Naive B cell (primary cell): ENCODE results near the gene PSMD4. TPM values are rescaled to one million over a fixed set of nuclear protein-coding genes. Genes with fewer than 3 reads are reported as not detected.
A peak's percentile ranks its signal among the peaks of the same experiment; 100 is the strongest.
"Not testable (repeated sequence)": the region's sequence is repeated elsewhere in the genome, so short reads cannot be mapped to it uniquely, and the experiment has no call there.

Source experiments
- ATAC-seq, 2 donors: fragments of 150-1000 bp; cut with Tn5 transposase; 2 replicates each; pipeline ENCODE4 v1.10.0; 2021; ENCODE audit warnings: low read depth in 2 of 2, mild to moderate bottlenecking in 2 of 2, moderate library complexity in 2 of 2
- DNase-seq: peaks from one replicate; pipeline ENCODE4 v3.0.0; 2022
- H3K27ac Mint-ChIP-seq, 6 donors: one replicate each; pipeline ENCODE4 v1.8.0; 2020 to 2022; ENCODE audit warnings: mild to moderate bottlenecking in 6 of 6, mixed read lengths in 6 of 6, moderate library complexity in 5 of 6, inconsistent platforms in 2 of 6
- H3K27me3 Mint-ChIP-seq, 3 donors: one replicate each; pipeline ENCODE4 v1.8.0; 2021 to 2022; ENCODE audit warnings: mixed read lengths in 3 of 3, mild to moderate bottlenecking in 1 of 3
- H3K36me3 Mint-ChIP-seq, 2 donors: one replicate each; pipeline ENCODE4 v1.8.0; 2020 to 2022; ENCODE audit warnings: mixed read lengths in 2 of 2, inconsistent platforms in 1 of 2, mild to moderate bottlenecking in 1 of 2
- H3K4me1 Mint-ChIP-seq, 3 donors: one replicate each; pipeline ENCODE4 v1.8.0; 2020 to 2022; ENCODE audit warnings: mixed read lengths in 3 of 3, inconsistent platforms in 1 of 3, mild to moderate bottlenecking in 1 of 3, moderate library complexity in 1 of 3
- H3K4me3 Mint-ChIP-seq, 8 donors: one replicate each; pipeline ENCODE4 v1.8.0; 2020 to 2022; ENCODE audit warnings: mild to moderate bottlenecking in 8 of 8, mixed read lengths in 8 of 8, moderate library complexity in 8 of 8, inconsistent platforms in 2 of 8
- H3K9me3 Mint-ChIP-seq, 7 donors: one replicate each; pipeline ENCODE4 v1.8.0; 2020 to 2022; ENCODE audit warnings: mixed read lengths in 7 of 7, mild to moderate bottlenecking in 5 of 7, inconsistent platforms in 2 of 7, moderate library complexity in 1 of 7
- polyA plus RNA-seq, 6 donors: library from polyadenylated mRNA; unstranded; fragments of 300-500 nt; fragmentation: Illumina TruSeq; gene quantifications; one replicate each; pipeline ENCODE4 v1.2.3, GENCODE V29; 2021; ENCODE audit warnings: low read depth in 6 of 6

Gene PSMD4
- 100 to 1,000 TPM; 253 to 417 (median 291) TPM for polyA plus RNA-seq

DNA sequence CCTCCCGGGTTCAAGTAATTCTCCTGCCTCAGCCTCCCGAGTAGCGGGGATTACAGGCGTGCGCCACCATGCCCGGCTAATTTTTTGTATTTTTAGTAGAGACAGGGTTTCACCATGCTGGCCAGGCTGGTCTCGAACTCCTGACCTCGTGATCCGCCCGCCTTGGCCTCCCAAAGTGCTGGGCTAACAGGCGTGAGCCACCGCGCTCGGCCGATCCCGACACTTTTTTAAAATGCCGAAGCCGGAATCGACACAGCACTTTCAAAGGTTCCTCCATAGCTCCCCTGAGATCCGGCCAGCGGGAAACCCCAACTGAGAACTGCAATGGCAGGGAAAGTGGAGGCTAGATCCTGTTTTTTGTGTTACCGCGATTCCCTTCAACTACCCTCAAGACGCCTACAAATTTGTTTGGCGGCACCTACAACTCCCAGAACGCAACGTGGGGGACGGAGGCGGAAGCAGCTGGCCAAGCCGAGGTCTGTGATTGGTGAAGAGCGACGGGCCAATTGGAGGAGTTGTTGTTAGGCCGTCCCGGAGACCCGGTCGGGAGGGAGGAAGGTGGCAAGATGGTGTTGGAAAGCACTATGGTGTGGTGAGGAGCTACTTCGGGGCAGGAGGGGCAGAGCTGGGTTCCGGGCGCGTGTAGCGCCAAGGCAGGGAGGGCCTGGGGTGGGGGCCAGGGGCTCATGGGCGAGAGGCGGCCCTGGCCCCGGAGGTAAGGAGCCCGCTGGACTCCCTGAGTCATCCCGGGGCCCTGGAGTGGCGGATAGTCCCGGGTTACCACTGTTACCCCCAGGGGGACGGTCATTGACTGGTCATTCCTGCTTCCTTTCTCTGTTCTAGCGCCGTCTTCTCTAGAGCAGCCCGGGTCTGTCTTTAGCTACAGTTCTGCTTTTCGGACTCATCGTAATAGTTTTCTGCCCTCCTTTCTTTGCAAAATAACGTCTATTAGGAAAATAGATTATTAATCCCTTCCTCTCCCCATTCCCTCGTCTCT lies at the start of gene PSMD4:
Gene PSMD4 (plus strand): TSS at position 518 of the 997 bp plus-strand sequence. CDS start 49 bp downstream, at position 567.
- Mint-ChIP-seq H3K9me3 (no peaks in the 10 kb centered on the region), H3K27me3 (no peaks in the 10 kb centered on the region), H3K27ac (peak within 1 kb of the TSS; percentile 88 to 98 (median 98)), H3K36me3 (no peaks in the 10 kb centered on the region), H3K4me1 (peaks cover 24 to 44% (median 39%) of the 10 kb centered on the region in 3 donors), H3K4me3 (peak within 1 kb of the TSS; percentile 87 to 99 (median 96))
- DNase-seq, result peak; percentile 91
- ATAC-seq, result peak; percentile 95

DNA sequence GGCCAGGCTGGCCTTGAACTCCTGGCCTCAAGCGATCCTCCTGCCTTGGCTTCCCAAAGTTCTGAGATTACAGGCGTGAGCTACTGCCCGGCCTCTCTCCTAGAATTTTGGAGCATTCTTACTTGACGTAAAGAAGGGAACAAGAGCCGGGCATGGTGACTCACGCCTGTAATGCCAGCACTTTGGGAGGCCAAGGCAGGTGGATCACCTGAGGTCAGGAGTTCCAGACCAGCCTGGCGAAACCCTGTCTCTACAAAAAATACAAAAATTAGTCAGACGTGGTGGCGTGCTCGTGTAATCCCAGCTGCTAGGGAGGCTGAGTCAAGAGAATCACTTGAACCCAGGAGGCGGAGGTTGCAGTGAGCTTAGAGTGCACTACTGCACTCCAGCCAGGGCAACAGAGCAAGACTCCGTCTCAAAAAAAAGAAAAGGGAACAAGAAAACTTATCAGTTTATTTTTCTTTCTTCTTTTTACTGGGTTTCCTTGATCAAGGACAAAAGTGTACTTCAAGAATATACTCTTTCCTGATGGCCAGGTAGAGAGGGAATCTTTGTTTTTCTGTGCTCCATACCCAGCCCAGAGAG lies 49.1 kb upstream of the PSMD4 start:
- H3K4me3 Mint-ChIP-seq, H3K36me3 Mint-ChIP-seq, DNase-seq, ATAC-seq, H3K27me3 Mint-ChIP-seq, H3K9me3 Mint-ChIP-seq: not testable (repeated sequence)
- Mint-ChIP-seq H3K27ac (peak overlapping the region in 2 of 6 donors; percentile 21 to 28), H3K4me1 (peaks cover 8 to 34% (median 34%) of the 10 kb centered on the region in 3 donors)

DNA sequence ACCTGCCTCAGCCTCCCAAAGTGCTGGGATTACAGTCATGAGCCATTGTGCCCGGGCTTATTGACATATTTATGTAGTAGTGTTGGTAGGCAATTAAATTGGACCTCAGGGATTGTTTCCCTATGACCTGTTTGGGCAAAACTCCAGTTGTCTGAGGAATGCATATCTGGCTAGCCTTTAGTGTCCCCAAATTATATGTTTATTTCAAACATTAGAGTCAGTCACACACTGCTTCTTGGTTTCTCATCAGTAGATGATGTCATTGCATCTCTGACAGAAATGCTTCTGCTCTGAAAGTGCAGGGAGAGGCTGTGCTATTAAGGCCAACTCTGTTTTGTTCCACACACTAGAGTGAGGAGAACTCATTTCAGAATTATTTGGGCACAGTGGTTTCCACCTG lies 43.7 kb upstream of the PSMD4 start:
- DNase-seq (no peak), ATAC-seq (no peak)
- H3K4me3 Mint-ChIP-seq, result no peak overlapping the region
- no peaks in the 10 kb centered on the region for H3K36me3 Mint-ChIP-seq
- H3K27ac Mint-ChIP-seq, result no peak overlapping the region
- H3K9me3 Mint-ChIP-seq, result no peaks in the 10 kb centered on the region
- peaks cover 12 to 25% (median 17%) of the 10 kb centered on the region in 3 donors for H3K4me1 Mint-ChIP-seq
- H3K27me3 Mint-ChIP-seq, result no peaks in the 10 kb centered on the region

DNA sequence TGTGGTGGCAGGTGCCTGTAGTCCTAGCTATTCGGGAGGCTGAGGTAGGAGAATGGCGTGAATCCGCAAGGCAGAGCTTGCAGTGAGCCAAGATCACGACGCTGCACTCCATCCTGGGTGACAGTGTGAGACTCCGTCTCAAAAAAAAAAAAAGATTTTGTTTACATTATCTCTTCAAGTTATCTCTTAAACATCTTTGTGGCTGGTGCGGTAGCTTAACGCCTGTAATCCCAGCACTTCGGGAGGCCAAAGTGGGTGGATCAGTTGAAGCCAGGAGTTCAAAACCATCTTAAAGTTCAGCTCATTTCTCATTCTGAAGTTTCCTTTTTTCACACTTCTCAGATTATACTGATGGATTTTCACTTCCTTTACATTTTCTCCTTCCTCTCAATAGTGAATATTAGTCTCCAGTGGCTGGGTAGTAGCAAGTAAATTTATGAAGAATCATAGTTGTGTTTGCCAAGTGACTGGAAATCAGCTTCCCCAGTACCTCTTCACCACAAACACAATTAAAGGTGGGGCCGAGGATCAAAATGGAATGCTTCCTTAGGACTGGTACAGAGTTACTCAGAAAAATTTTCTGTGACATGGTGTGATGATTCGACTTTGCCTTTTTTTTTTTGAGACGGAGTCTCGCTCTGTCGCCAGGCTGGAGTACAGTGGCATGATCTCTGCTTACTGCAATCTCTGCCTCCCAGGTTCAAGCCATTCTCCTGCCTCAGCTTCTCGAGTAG lies 42.4 kb upstream of the PSMD4 start:
- Mint-ChIP-seq H3K4me1 (peaks cover 13 to 21% (median 20%) of the 10 kb centered on the region in 3 donors), H3K36me3 (no peaks in the 10 kb centered on the region), H3K27ac (peak overlapping the region in 4 of 6 donors; percentile 35 to 69 (median 56)), H3K4me3 (peak overlapping the region in 1 of 8 donors; percentile 66), H3K27me3 (no peaks in the 10 kb centered on the region), H3K9me3 (no peaks in the 10 kb centered on the region)
- ATAC-seq (no peak), DNase-seq (no peak)

DNA sequence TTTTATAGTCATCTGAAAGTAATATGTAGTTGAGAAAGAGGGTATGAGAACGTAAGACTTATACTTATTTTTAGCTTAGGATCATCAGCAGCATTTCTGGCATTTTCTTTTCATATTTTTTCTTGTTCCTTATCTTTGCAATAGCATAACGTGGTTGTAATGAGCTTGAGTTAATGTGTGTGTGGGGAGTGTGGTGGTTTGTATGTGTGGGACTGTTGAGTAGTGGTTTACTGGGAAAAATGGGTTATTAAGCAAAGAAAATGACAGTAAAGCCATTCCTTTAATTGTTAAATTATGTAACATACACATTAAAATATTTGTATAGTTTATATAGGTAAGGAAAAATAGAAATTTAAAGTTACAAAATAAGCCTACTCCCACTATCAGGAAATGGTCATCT lies 41.0 kb upstream of the PSMD4 start:
- H3K27me3 Mint-ChIP-seq, result no peaks in the 10 kb centered on the region
- DNase-seq, result no peak
- H3K4me1 Mint-ChIP-seq, result peaks cover 13 to 20% (median 18%) of the 10 kb centered on the region in 3 donors
- peak overlapping the region in 1 of 8 donors; percentile 13 for H3K4me3 Mint-ChIP-seq
- H3K27ac Mint-ChIP-seq, result peak overlapping the region in 4 of 6 donors; percentile 10 to 84 (median 46)
- H3K9me3 Mint-ChIP-seq, result no peaks in the 10 kb centered on the region
- H3K36me3 Mint-ChIP-seq, result no peaks in the 10 kb centered on the region
- no peak for ATAC-seq

DNA sequence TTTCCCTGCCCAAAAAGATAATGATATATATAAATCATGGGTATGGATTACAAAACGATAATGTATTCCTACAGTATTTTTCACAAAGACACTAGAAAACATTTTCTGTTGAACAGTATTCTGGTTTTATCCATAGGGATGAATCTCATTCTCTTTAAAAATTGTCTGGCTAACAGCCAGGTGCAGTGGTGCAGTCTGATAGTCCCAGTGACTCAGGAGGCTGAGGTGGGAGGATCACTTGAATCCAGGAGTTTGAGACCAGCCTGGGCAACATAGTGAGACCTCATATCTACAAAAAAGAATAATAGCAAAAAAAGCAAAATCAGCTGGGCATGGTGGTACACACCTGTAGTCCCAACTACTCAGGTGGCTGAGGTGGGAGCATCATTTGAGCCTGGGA lies 32.9 kb upstream of the PSMD4 start:
- no peak overlapping the region for H3K4me3 Mint-ChIP-seq
- H3K36me3 Mint-ChIP-seq, result peaks cover 0 to 6% of the 10 kb centered on the region in 2 donors
- DNase-seq, result no peak
- no peaks in the 10 kb centered on the region for H3K9me3 Mint-ChIP-seq
- H3K27ac Mint-ChIP-seq, result peak overlapping the region in 1 of 6 donors; percentile 95
- peaks cover 2 to 11% (median 2%) of the 10 kb centered on the region in 3 donors for H3K4me1 Mint-ChIP-seq
- no peak for ATAC-seq
- no peaks in the 10 kb centered on the region for H3K27me3 Mint-ChIP-seq

DNA sequence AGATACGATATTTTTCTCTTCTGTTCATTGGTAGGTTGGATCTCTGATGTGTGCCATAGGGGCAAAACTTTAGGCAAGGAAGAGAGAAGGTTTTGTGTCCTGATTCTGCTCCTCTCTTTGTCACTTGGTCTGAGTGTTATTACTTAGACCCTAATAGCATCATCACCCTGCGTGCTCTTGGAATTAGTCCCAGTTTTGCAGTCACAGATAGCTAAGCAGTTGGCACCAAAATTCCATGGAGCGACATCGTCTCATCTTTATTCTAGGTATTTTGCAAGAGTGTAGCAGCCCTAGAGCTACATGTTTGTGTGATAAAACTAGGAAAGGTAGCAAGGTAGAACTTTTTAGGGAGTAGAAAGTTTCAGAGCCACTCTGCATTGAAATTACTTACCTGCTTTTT lies 32.4 kb upstream of the PSMD4 start:
- H3K27me3 Mint-ChIP-seq, result no peaks in the 10 kb centered on the region
- no peak overlapping the region for H3K4me3 Mint-ChIP-seq
- H3K27ac Mint-ChIP-seq, result peak overlapping the region in 1 of 6 donors; percentile 54
- no peak for DNase-seq
- peaks cover 0 to 10% (median 2%) of the 10 kb centered on the region in 3 donors for H3K4me1 Mint-ChIP-seq
- peaks cover 0 to 6% of the 10 kb centered on the region in 2 donors for H3K36me3 Mint-ChIP-seq
- no peak for ATAC-seq
- H3K9me3 Mint-ChIP-seq, result no peaks in the 10 kb centered on the region

DNA sequence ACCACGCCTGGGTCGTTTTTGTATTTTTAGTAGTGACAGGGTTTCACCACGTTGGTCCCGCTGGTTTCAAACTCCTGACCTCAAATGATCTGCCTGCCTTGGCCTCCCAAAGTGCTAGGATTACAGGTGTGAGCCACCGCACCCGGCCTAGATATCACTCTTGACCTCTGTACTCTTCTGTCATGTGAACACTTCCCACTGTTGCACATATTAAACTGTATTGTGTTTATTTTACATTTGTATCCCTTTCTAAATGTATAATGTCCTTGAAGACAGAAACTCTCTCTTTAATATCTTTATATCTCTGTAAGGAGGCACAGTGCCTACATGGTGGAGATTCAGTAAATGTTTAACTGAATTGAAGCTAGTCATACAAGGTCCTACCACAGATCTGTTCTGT lies 19.3 kb upstream of the PSMD4 start:
- no peak overlapping the region for H3K4me3 Mint-ChIP-seq
- no peaks in the 10 kb centered on the region for H3K9me3 Mint-ChIP-seq
- peak overlapping the region in 2 of 6 donors; percentile 6 to 20 for H3K27ac Mint-ChIP-seq
- H3K4me1 Mint-ChIP-seq, result peaks cover 9 to 14% (median 11%) of the 10 kb centered on the region in 3 donors
- no peaks in the 10 kb centered on the region for H3K27me3 Mint-ChIP-seq
- no peak for ATAC-seq
- DNase-seq, result no peak
- H3K36me3 Mint-ChIP-seq, result peaks cover 35 to 54% of the 10 kb centered on the region in 2 donors

DNA sequence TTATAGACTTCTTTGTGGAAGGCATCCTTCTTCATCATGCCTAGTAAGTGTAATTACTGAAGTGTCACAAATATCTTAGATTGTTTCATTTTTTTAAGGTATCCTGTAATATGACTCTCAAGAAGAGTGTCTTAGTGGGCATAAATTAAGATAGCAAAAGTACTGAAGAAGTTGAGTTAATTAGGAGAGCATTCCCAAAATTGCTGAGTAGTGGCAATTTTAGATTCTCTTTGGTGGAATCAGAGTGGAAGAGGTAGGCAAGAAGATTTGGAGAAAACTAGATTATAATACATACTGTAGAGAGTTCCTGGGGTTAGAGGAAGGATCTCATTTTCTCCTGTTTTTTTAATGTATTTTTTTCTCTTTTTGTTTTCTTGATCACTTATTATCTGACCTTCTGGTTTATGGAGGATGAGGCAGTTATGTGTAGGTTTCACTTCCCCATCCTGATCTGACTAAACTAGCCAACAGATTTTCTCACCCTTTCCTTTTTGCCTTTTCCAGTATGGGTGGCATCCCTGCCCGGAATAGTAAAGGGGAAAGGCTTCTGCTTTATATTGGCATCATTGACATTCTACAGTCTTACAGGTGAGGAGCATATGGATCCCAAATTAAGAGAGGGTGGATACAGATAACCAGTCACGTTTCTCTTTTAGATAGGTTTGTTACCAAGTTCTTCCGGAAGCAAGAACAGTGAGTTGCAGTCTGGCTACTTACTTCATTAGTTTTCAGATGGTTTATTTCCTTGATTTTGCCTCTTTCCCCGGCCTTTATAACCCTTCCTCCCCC lies 16.7 kb upstream of the PSMD4 start:
- Mint-ChIP-seq H3K4me1 (peaks cover 9 to 17% (median 11%) of the 10 kb centered on the region in 3 donors), H3K4me3 (peak overlapping the region in 1 of 8 donors; percentile 57), H3K9me3 (no peaks in the 10 kb centered on the region), H3K27me3 (no peaks in the 10 kb centered on the region), H3K27ac (peak overlapping the region in 4 of 6 donors; percentile 47 to 91 (median 60)), H3K36me3 (peaks cover 39 to 52% of the 10 kb centered on the region in 2 donors)
- ATAC-seq (peak in 1 of 2 donors; percentile 43), DNase-seq (peak; percentile 3)

DNA sequence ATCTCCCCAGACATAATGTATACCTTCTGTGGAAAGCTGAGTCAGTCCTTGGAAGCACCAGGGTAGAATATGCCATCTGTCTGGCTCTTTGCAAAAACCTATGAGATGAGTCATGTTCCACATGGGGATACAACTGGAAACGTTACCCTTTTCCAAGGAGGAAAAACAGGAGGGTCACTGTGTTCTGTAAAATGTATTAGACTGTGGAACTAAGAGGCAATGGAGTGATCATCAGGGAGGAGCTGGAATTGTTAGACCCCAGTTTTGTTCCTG lies 16.1 kb upstream of the PSMD4 start:
- Mint-ChIP-seq H3K36me3 (peaks cover 45 to 57% of the 10 kb centered on the region in 2 donors), H3K4me1 (peaks cover 9 to 17% (median 11%) of the 10 kb centered on the region in 3 donors), H3K27ac (peak overlapping the region in 4 of 6 donors; percentile 45 to 61 (median 49)), H3K4me3 (peak overlapping the region in 1 of 8 donors; percentile 57), H3K27me3 (no peaks in the 10 kb centered on the region), H3K9me3 (no peaks in the 10 kb centered on the region)
- ATAC-seq (no peak), DNase-seq (no peak)

DNA sequence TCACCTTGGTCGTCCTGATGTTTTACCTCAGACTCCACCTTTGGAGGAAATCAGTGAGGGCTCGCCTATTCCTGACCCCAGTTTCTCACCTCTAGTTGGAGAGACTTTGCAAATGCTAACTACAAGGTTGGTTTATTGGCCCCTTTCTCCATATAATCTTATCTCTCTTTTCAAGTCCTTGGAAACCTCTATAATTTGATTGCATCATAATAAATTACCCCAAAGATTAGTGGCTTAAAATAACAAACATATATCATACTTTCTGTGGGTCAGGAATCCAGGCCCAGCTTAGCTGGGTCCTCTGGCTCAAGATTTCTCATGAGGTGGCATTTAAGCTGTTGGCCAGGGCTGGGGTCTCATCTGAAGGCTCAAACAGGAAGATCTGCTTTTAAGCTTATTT lies 12.1 kb upstream of the PSMD4 start:
- Mint-ChIP-seq H3K36me3 (peaks cover 28 to 48% of the 10 kb centered on the region in 2 donors), H3K27me3 (no peaks in the 10 kb centered on the region), H3K9me3 (no peaks in the 10 kb centered on the region), H3K4me3 (no peak overlapping the region), H3K4me1 (peaks cover 7 to 12% (median 10%) of the 10 kb centered on the region in 3 donors), H3K27ac (peak overlapping the region in 3 of 6 donors; percentile 24 to 91 (median 24))
- DNase-seq (no peak), ATAC-seq (no peak)

DNA sequence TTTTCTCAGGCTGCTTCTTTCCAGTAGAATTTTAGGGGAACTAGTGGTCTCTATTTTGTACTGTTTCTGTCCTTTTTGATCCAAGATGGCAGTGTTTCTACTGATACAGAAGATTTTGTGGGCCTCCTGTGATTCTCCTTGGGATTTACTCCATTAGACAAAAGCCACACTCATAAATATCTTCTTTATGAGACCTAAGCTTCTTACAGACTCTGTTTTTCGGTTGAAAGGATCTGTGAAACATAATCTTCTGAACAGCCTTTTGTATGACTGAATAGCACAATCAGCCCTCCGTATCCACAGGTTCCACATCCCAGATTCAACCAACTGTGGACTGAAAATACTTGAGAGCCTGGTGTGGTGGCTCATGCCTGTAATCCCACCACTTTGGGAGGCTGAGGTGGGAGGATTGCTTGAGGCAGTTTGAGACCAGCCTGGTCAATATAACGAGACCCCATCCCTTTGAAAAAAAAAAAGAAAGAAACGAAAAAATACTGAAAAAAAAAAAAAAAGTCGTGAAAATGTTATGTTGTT lies 10.8 kb upstream of the PSMD4 start:
- H3K4me3 Mint-ChIP-seq, result no peak overlapping the region
- H3K4me1 Mint-ChIP-seq, result peaks cover 0 to 3% (median 0%) of the 10 kb centered on the region in 3 donors
- H3K27ac Mint-ChIP-seq, result peak overlapping the region in 2 of 6 donors; percentile 39 to 59
- no peaks in the 10 kb centered on the region for H3K27me3 Mint-ChIP-seq
- ATAC-seq (no peak), DNase-seq (no peak)
- H3K36me3 Mint-ChIP-seq, result peaks cover 18 to 46% of the 10 kb centered on the region in 2 donors
- peaks cover 0 to 1% (median 0%) of the 10 kb centered on the region in 7 donors for H3K9me3 Mint-ChIP-seq
